Caki2 (cell line): Measurements from ENCODE around the gene ZNF277. TPM values are rescaled to one million over a fixed set of nuclear protein-coding genes. Genes with fewer than 3 reads are reported as not detected.
"Not testable (repeated sequence)": the region's sequence is repeated elsewhere in the genome, so short reads cannot be mapped to it uniquely, and the experiment has no call there.

Experiments used
- DNase-seq: peaks from one replicate; pipeline ENCODE4 v3.0.0-alpha.2; 2015; ENCODE audit warnings: low read depth
- in situ Hi-C: cut with HindIII; loops from 2 replicates; pipeline ENCODE4 v1.10.0; 2016; ENCODE audit warnings: low sequenced_read_pairs, low pct_unique_long_range_greater_than_20kb, mixed read lengths
- total RNA-seq: library from RNA; depleted of rRNA; stranded (reverse); fragments of >200 nt; shearing (Covaris generic); gene quantifications from 2 replicates; pipeline ENCODE4 v1.2.3, GENCODE V29; 2014; ENCODE audit warnings: low replicate concordance

Gene ZNF277
- total RNA-seq, 1 experiment from 2014 or later, result 30.2 TPM

GRCh38 chr7:112233048-112233697 is 26.7 kb downstream of the ZNF277 start:
- DNase-seq, result no peak
- in situ Hi-C loops, result no loop called here

DNA sequence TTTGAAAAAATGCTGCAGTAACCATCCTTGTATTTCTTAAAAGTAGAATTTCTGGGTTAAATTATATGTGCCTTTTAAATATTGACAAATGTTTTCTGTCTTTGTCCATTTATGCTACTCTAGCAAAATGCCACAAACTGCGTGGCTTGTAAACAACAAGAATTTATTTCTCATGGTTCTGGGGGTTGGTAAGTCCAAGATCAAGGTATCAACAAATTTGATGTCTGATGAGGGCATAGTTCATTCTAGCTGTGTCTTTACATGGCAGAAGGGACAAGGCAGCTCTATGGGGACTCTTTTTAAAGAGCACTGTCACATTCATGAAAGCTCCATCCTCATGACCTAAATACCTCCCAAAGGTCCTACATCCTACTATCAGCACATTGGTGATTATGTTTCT is 27.7 kb downstream of the ZNF277 start:
- no peak for DNase-seq
- in situ Hi-C loops, result no loop called here

DNA sequence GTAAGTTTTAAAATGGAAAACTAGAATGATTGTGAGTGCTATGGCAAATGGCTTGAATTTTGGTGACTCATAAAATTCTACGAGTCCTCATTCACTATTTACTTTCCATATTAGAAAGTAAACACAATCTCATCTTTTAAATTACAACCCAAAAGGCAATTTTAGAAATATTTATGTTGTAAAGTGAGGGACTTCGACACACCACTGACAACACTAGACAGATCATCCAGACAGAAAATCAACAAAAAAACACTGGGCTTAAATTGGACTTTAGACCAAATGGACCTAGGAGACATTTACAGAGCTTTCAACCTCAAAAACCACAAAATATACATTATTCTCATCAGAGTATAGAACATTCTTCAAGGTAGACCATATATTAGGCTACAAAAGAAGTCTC is 30.1 kb downstream of the ZNF277 start:
- in situ Hi-C loops, result no loop called here
- DNase-seq, result no peak

GRCh38 chr7:112238330-112238729 is 31.8 kb downstream of the ZNF277 start:
- in situ Hi-C loops, result no loop called here

GRCh38 chr7:112238852-112239610 is 32.5 kb downstream of the ZNF277 start:
- DNase-seq, result peak; percentile 46
- in situ Hi-C loops, result no loop called here

More at GRCh38 chr7:112238330-112238729, 31.8 kb downstream of the ZNF277 start:
- DNase-seq, result no peak

DNA sequence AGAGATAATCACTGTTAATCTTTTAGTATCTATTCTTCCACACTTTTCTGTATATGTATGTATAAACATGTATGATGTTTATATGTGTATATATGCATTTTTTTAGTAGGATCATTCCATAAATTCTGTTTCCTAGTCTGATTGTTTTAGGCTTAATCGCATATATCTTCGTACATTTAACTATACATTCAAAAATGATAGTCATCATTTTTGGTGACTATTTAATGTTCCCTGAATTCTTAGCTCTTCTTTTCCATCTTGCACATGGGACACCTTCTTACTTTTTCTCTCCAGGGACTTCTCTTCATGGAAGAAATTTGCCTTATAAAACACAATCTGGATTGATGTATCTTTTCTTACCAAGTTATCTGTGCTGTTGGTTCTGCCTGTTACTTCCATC is 42.1 kb downstream of the ZNF277 start:
- in situ Hi-C loops, result no loop called here
- DNase-seq, result no peak

GRCh38 chr7:112249967-112250366 is 43.5 kb downstream of the ZNF277 start:
- in situ Hi-C loops, DNase-seq: not testable (repeated sequence)

GRCh38 chr7:112252141-112252540 is 45.6 kb downstream of the ZNF277 start:
- DNase-seq, result no peak
- in situ Hi-C loops, result no loop called here

- in situ Hi-C loops, result no loop called here
- no peak for DNase-seq
Measured at GRCh38 chr7:112252691-112253090, 46.2 kb downstream of the ZNF277 start.

GRCh38 chr7:112254156-112254555 is 47.7 kb downstream of the ZNF277 start:
- in situ Hi-C loops, result no loop called here

DNA sequence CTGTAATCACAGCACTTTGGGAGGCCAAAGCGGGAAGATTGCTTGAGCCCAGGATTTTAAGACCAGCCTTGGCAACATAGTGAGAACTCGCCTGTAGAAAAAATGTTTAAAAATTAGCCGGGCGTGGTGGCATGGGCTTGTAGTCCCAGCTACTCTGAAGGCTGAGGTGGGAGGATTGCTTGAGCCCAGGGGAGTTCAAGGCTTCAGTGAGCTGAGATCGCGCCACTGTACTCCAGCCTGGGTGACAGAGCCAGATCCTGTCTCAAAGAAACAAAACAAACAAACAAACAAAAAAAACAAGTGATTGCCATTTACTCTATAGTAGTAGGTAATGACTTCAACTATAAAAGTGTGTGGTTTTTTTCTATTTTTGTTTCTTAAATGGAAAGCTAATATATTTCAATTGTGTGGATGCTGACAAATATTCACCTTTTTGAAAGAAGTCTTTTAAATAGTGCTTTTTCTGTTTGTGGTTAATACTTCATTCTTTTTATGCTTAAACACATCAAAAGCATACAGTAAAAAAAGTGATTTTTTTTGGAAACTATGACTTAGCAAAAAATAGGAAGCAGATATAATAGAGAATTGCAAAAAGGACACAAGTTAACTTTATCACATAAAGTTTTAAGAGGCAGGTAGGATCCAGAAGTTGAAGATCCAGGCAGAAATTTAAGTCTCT is 48.4 kb downstream of the ZNF277 start:
- in situ Hi-C loops, result no loop called here
- DNase-seq, result no peak

More at GRCh38 chr7:112254156-112254555, 47.7 kb downstream of the ZNF277 start:
- DNase-seq, result no peak

GRCh38 chr7:112255388-112255720 is 48.9 kb downstream of the ZNF277 start:
- in situ Hi-C loops, result no loop called here
- no peak for DNase-seq

- in situ Hi-C loops, result no loop called here
- no peak for DNase-seq
Measured at GRCh38 chr7:112257073-112257472, 50.6 kb downstream of the ZNF277 start.

- DNase-seq, result no peak
- in situ Hi-C loops, result no loop called here
Measured at GRCh38 chr7:112260911-112261310, 54.4 kb downstream of the ZNF277 start.

- no peak for DNase-seq
- in situ Hi-C loops, result no loop called here
Measured at GRCh38 chr7:112262036-112262435, 55.5 kb downstream of the ZNF277 start.

GRCh38 chr7:112262855-112263487 is 56.5 kb downstream of the ZNF277 start:
- in situ Hi-C loops, result no loop called here
- DNase-seq, result no peak

GRCh38 chr7:112263519-112263918 is 57.0 kb downstream of the ZNF277 start:
- in situ Hi-C loops, result no loop called here
- DNase-seq, result no peak

DNA sequence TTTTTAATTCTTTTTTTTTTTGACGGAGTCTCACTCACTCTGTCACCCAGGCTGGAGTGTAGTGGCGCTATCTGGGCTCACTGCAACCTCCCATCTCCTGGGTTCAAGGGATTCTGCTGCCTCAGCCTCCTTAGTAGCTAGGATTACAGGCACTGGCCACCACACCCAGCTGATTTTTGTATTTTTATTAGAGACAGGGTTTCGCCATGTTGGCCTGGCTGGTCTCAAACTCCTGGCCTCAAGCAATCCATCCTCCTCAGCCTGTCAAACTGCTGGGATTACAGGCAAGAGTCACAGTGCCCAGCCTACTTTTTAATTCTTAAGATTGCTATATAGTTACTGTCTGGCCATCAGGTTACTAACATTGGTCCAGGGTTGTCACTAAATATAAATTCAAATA is 59.6 kb downstream of the ZNF277 start:
- in situ Hi-C loops, result no loop called here
- no peak for DNase-seq
